DND-41 (cell line): ENCODE data around the gene ZNF691.

Source experiments
- ATAC-seq: fragments of 200-7000 bp; cut with Tn5 transposase; 3 replicates; pipeline ENCODE4 v1.9.1; 2021; ENCODE audit warnings: low read depth; ENCODE audit not compliant: insufficient read depth
- DNase-seq: peaks from one replicate; pipeline ENCODE4 v3.0.0-alpha.2; 2020
- H2AFZ ChIP-seq: 2 replicates; pipeline ENCODE4 v1.6.0; 2012; ENCODE audit warnings: low read depth, low read length
- H3K27ac ChIP-seq: 2 replicates; pipeline ENCODE4 v1.5.1; 2012; ENCODE audit warnings: low read length, inconsistent platforms
- H3K27me3 ChIP-seq: fragments of 200-600 bp; sonication (generic); 2 replicates; pipeline ENCODE4 v1.6.0; 2012; ENCODE audit warnings: low read length, mild to moderate bottlenecking, inconsistent platforms; ENCODE audit not compliant: insufficient read depth, poor library complexity
- H3K36me3 ChIP-seq: 2 replicates; pipeline ENCODE4 v1.5.1; 2012; ENCODE audit warnings: low read length, inconsistent platforms; ENCODE audit not compliant: insufficient read depth
- H3K4me1 ChIP-seq: 2 replicates; pipeline ENCODE4 v1.5.1; 2012; ENCODE audit warnings: mild to moderate bottlenecking, low read length; ENCODE audit not compliant: insufficient read depth
- H3K4me2 ChIP-seq: 2 replicates; pipeline ENCODE4 v1.6.0; 2012; ENCODE audit warnings: mild to moderate bottlenecking, moderate library complexity, low read length, inconsistent platforms; ENCODE audit not compliant: insufficient read depth
- H3K4me3 ChIP-seq, 2 experiments: fragments of 200-600 bp in 1 of 2; shearing (Covaris generic) in 1 of 2; 2 replicates each; pipeline ENCODE4 v1.5.1; 2012 to 2016; ENCODE audit warnings: inconsistent platforms in 2 of 2, low read length in 2 of 2, mild to moderate bottlenecking in 2 of 2, low read depth in 1 of 2, moderate library complexity in 1 of 2
- H3K79me2 ChIP-seq: 2 replicates; pipeline ENCODE4 v1.6.0; 2012; ENCODE audit warnings: low read length, inconsistent platforms; ENCODE audit not compliant: insufficient read depth
- H3K9ac ChIP-seq: 2 replicates; pipeline ENCODE4 v1.6.0; 2012; ENCODE audit warnings: low read depth, mild to moderate bottlenecking, inconsistent platforms, low read length, moderate library complexity
- H3K9me3 ChIP-seq: 2 replicates; pipeline ENCODE4 v1.5.1; 2012; ENCODE audit warnings: low read length, moderate library complexity, mild to moderate bottlenecking, inconsistent platforms; ENCODE audit not compliant: insufficient read depth, severe bottlenecking
- H4K20me1 ChIP-seq: 2 replicates; pipeline ENCODE4 v1.6.0; 2012; ENCODE audit warnings: low read length; ENCODE audit not compliant: insufficient read depth
- CTCF ChIP-seq: IDR thresholded peaks from 2 replicates; pipeline ENCODE4 v1.5.1; 2012; ENCODE audit warnings: borderline replicate concordance, low read length, moderate library complexity, mild to moderate bottlenecking; ENCODE audit not compliant: poor library complexity, severe bottlenecking; ENCODE audit errors: extremely low read depth
- EZH2 ChIP-seq: IDR thresholded peaks from 3 replicates; pipeline ENCODE4 v1.6.1; 2012; ENCODE audit warnings: borderline replicate concordance, low read depth, mild to moderate bottlenecking, moderate library complexity, low read length, inconsistent platforms; ENCODE audit not compliant: severe bottlenecking

Gene ZNF691

GRCh38 chr1:42838482-42839190, 7.8 kb upstream of the ZNF691 start:
- no peak overlapping the region for H3K4me2 ChIP-seq
- no peak overlapping the region for H3K27ac ChIP-seq
- no peak for DNase-seq
- no peak for ATAC-seq
- no peaks in the 10 kb centered on the region for H3K9me3 ChIP-seq
- no peaks in the 10 kb centered on the region for H3K4me1 ChIP-seq
- H3K4me3 ChIP-seq: no peak overlapping the region
- TF ChIP-seq CTCF (no peak), EZH2 (no peak)
- H2AFZ ChIP-seq: no peak overlapping the region
- H3K79me2 ChIP-seq: no peaks in the 10 kb centered on the region
- H3K9ac ChIP-seq: no peak overlapping the region
- H4K20me1 ChIP-seq: no peaks in the 10 kb centered on the region
- H3K27me3 ChIP-seq: no peaks in the 10 kb centered on the region
- no peaks in the 10 kb centered on the region for H3K36me3 ChIP-seq

GRCh38 chr1:42841010-42841409, 5.4 kb upstream of the ZNF691 start:
- ATAC-seq (no peak), DNase-seq (no peak)
- TF ChIP-seq CTCF: no peak
- TF ChIP-seq EZH2: no peak
- Histone ChIP-seq H3K9me3 (no peaks in the 10 kb centered on the region), H3K79me2 (no peaks in the 10 kb centered on the region), H3K9ac (no peak overlapping the region), H3K4me3 (no peak overlapping the region), H4K20me1 (no peaks in the 10 kb centered on the region), H3K4me2 (no peak overlapping the region), H3K27ac (no peak overlapping the region), H2AFZ (no peak overlapping the region), H3K27me3 (no peaks in the 10 kb centered on the region), H3K36me3 (no peaks in the 10 kb centered on the region), H3K4me1 (peaks cover 10% of the 10 kb centered on the region; the same call in 1 of the 2 replicates)

- no peaks in the 10 kb centered on the region for H4K20me1 ChIP-seq
- no peak for DNase-seq
- ATAC-seq: no peak
- no peaks in the 10 kb centered on the region for H3K9me3 ChIP-seq
- no peak overlapping the region for H3K9ac ChIP-seq
- H3K79me2 ChIP-seq: peaks cover 2% of the 10 kb centered on the region
- no peak overlapping the region for H2AFZ ChIP-seq
- H3K4me3 ChIP-seq: no peak overlapping the region
- H3K36me3 ChIP-seq: no peaks in the 10 kb centered on the region
- no peak overlapping the region for H3K4me2 ChIP-seq
- H3K4me1 ChIP-seq: peaks cover 12% of the 10 kb centered on the region; the same call in 1 of the 2 replicates
- H3K27me3 ChIP-seq: no peaks in the 10 kb centered on the region
- H3K27ac ChIP-seq: no peak overlapping the region
- TF ChIP-seq CTCF: no peak
- TF ChIP-seq EZH2: no peak
Observed at GRCh38 chr1:42841440-42842147, 4.8 kb upstream of the ZNF691 start.
